NCI-H82 treated with DMSO at 0.1 percent for 48 hours (cell line): ENCODE data around the gene LRRC36.

Experiments
- DNase-seq: peaks from one replicate; lab custom pipeline; 2025; ENCODE audit not compliant: unreplicated experiment; lab: John Stamatoyannopoulos, UW

Gene LRRC36

DNA sequence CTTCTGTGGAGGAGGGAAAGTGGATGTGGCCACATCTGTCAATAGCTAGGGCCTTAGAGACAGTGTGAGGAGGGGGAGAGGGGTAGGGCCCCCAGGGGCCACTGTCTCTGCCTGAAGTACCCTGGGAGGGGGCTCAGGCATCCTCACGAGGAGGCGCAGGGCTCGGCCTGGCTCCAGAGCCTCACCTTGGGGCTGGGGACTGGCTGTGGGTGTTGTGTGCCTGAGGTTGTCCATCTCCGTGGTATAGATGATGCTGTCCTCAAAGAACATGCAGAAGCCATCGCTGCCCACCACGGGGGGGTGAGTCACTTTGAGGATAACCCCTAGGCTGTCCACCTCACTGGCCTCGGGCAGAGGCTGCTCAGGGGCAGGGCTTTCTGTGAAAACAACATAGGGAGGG lies 35.2 kb upstream of the LRRC36 start:
- DNase-seq: no peak

DNA sequence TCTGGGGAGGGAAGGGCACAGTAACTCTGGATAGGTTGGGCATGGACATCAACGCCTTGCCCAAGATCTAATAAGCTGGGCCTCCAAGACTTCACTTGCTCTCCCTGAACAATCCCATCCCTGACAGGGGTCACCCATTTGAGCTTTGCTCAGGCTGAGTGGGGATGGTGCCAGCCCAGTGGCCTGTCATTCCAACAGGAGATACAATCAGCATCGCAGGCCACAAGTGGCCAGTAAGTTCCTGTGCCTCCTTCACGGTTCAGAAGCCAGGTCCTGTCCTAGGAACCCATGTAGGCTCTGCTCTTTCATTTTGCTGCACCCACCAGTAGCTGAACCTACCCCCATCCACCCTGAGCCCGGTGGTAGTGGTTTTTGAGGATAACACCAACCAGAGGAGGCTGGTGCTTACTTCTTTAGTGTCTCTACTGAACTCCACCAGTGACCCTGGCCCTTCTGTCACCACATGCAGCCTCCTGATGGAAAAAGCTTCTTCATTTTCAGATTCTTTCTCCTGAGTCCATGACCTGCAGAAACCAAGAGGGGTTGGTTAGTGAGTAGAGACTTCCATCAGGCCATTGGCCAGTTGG lies 32.4 kb upstream of the LRRC36 start:
- DNase-seq: no peak

DNA sequence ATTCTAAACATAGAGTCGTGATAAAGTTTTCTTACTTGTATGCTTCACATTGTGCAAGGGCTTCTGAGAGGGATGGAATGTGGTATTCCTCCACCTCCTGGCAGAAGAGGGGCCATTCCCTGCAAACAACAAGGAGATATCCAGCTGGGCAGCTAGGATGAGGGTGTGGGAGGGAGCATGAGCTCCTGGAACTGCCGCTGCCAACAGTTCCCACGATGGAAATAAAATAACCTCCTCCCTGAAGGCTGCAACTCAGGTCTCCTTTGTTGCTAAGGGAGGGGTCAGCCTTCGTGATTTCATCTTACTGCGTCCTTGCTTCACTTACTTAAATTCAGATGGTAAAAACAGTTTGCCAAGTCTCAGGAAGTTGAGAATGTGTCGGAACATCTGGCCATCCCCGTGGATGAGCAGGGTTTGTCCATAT lies 31.7 kb upstream of the LRRC36 start:
- DNase-seq: no peak

DNA sequence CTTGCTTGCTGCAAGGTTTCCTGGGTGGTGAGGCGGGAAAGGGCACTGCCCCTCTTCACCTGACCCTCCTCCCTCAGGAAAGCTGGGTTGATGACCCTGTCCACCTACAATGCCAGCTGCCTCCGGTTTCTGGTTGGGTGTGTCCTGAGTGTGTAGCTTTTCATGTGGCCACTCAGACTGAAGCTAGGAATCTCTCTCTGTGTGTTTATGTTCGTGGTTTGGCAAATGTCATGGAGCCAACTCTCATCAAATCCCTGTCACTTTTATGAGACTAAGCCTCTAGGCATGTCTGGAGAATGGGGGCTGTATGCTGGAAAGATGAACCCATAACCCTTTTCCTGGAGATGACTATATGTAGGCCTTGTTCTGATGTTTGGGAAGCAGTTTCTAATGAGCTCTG lies 30.2 kb upstream of the LRRC36 start:
- DNase-seq: no peak

DNA sequence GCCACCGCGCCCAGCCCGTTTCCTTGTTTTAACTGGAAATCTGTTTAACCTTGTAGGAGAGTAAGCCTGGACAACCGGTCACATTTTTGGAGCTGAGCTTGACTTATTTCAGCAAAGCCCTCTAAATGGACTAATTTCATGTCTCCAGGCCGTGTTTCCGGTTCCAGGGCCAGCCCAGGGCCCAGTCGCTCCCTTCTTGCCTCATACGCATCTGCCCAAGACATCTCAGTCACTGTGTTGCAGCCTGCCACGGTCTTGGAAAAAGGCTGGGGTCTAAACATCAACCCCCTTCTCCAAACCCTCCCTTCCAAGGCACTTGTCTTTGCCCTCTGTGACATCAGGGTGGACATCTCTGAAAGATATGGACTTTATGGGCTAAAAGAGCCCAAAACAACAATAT lies 28.3 kb upstream of the LRRC36 start:
- DNase-seq: no peak

DNA sequence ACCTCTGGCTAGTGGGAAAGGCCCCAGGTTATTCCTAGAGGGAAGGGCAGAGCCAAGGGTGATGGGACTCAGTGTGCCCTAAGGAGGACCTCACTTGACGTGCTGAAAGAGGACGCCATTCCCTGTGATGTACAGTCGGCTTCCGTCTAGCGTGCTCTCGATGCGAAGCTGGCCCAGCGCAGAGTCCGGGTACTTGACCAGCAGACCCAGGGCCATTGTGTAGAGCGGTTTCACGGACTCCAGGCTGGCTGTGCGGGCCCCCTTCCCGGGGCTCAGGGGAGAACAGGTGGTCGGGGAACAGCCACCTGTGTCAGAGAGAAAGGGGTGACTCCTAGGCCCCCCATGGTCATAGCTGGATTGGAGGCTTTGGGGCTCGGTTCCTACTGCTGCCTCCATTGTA lies 27.3 kb upstream of the LRRC36 start:
- no peak for DNase-seq

DNA sequence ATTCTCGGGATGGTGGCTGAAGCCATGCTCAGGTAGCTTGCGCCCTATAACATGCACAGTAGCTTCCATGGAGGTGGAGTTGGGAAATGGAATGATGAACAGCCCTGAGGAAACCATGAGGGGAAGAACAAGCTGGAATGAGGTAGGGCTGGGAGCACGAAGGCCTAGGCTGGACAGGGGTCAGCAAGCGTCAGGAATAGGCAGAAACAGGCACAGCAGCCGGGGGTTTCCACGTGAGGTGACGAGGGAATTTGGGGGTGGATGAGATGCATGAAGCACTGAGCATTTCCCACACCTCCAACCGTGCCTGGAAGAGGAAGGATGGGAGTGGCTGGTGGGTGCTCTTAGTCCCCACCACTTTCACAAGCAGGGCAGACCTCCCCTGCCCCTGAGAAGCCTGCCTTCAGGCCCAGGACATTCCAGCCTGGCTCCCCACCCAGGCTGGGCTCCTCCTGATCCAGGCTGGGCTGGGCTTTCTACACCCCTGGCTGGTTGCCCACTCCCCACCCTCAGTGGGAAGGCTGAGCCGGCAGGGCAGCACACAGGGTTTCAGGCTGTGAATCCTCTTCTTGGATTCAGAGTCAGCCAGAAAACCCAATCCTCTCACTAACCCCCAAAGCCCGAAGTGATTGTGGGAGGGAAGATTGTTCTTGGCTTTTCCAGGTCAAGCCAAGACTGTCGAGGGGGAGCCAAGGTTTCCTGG lies 25.4 kb upstream of the LRRC36 start:
- DNase-seq: no peak

DNA sequence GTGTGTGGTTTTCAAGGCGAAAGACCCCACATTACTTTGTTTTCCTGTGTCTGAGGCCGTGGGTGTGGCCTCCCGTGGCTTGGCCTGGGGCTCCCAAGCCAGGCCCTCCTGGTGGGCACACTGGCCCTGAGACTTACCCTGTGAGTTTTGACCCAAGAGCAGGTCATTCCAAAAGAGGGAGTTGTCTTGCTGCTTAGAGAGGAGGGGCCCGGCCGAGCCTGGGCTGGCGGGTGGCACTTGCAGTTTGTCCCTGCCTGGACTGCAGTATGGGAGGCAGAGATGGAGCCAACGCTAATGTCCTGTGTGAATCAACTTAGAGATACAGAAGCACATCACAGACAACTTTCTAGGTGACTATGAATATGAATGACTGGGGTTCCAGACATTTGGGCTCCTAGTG lies 24.5 kb upstream of the LRRC36 start:
- DNase-seq: no peak

DNA sequence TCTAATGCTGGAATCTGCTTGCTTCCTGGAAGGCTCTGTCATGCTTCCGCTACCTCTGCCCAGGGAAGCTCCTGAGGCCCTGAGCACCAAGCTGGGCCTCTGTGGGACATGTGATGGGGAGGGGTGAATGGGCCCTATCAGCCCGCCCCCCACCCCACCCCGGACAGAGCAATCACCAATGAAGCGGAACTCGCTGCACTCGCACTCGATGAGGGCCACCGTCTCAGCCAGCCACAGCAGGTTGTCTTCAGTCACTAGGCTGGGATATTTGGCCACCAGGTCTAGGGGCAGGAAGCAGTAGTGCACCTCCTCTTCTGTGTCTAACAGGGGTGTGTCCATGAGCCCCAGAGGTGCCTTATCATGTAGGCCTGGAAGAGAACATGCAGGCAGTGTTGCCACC lies 23.6 kb upstream of the LRRC36 start:
- no peak for DNase-seq

DNA sequence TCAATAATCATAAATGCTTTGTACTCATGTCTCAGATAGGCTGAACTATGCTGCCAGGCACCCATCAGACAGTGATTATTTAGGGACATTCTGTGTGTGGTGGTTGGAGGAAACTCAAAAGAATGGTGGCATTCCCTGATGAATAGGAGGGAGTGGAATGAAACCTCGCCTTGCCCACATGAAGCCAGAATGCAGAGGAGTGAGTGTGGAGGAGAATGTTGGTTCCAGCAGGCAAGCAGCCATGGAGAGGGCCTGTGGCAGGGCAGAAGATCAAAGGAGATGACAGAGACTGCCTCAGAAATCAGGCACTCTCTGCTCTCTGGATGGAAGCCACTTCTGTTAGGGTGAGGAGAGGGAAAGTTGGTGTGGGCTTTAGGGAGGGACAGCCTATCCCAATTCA lies 22.6 kb upstream of the LRRC36 start:
- no peak for DNase-seq

DNA sequence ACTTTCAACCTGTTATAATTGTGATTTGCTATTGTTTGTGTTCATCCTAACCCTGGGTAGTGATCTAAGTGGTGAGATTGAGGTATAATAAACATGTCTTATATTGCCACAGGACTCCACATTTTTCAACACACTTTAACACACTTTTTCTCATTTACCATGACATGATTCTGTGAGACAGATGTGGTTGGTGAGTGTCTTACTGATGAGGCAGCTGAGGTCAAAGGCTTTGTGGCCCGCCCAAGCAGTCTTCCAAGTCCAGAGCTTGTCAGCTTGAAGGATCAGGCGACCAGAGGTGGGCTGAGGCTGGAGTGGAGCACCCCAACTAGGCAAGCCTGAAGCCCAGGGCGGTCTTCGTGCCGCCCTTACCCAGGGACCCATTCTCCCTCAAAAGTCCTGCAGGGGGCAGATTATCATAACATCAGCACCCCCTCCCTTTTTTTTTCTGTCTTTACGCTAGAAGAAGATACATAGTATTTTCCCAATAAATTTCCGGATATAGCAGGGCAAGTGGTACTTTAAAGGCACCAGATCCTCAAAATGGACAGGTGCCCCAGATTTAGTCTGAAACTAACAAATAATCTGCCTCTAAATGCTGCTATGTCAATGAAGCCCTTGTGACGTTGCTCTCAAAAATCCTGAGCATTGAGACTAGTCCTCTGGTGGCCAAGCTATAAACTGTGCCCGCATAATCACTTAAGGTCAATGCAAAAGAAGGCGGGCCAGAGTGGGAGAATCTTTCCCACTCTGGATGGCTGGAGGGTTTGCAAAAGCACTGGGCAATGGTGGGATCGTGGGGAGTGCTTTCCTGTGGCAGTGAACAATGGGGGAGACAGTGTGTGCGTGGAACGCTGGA lies 21.2 kb upstream of the LRRC36 start:
- no peak for DNase-seq

DNA sequence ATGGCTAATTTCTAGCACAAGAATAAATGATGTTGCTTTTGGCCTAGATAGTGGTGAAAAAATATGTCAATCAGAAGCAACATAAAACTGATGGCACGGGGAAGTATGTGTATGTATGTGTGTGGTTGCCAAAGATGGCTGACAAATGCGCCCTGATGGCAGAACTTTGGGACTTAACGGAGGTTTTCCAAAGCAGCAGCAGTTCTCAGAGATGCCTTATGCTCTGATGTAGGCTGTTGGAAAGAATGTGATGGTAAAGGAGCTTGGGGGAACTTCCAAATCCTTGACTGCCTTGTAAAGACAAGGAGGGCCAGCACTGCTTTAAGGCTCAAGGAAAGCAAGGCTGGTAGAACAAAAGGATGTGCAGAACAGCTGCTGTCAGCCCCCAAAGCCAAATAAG lies 16.1 kb upstream of the LRRC36 start:
- no peak for DNase-seq

DNA sequence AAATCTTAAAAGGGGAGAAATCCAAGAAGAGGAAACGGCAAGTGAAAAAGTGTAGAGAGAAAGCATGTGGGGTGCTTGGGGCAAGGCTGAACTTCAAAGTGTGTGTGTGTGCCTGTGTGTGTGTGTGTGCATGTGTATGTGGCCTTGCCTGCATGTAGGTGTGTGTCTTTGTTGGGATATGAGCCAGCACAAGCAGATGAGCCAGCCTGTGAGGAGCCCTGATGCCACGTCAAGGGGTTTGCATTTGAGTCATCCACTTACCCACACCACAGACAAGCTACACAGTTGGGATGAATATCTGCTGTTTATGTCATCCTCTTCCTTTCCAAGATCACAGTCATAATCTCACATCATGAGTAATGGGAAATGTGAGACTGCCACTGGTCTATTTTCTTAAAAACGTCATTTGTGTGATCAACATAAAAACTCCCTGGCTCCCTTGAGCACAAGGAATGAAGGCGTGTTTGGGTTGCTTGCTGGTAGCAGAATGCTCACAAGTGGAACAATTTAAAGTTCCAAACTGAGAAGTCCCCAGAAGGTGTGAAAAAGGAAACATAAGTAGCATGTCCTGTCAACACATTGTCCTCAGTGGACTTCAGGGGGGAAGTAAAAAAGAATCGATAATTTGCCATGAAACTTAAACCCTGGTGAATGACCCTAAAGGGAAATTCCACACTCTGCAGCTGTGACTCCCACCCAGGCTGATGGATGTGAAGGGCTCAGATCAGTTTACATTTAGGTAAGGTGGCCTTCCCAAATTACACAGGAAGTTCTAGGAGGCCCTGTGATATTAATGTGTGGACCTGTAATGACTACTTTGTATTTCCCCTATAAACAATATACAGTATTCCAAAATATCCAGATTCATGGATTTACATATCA lies 14.8 kb upstream of the LRRC36 start:
- no peak for DNase-seq

DNA sequence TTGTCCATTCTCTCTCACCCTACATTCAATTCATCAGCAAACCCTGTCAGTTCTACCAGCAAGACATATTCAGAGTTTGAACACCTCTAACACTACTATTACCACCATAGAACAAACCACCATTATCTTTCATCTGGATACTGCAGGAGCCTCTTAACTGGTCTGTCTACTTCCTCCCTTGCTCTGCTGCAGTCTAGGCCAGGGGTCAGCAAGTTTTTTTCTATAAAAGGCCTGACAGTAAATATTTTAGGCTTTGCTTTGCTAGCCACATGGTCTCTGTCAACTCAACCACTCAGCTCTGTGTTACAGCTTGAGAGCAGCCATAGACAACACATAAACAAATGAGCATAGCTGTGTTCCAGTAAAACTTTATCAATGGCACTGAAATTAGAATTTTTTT lies 13.9 kb upstream of the LRRC36 start:
- no peak for DNase-seq

DNA sequence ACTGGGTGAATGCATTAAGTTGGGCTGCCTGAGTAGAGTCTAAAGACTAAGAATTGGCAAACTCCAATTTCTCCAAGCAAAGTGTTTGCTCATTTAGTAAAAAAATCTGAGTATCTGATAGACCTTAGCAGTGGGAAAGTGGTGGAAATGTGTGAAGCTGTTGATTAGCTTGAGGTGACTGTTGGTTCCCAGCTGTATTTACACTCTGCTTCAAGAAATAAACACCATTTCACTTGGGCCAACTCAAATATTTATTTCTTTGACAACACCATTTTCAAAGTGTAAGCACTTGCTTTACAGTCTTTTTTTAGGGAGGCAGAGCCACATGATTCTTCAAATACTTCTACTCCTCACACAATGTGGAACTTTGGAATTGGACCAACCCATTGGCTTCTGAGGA lies 8.8 kb upstream of the LRRC36 start:
- no peak for DNase-seq

DNA sequence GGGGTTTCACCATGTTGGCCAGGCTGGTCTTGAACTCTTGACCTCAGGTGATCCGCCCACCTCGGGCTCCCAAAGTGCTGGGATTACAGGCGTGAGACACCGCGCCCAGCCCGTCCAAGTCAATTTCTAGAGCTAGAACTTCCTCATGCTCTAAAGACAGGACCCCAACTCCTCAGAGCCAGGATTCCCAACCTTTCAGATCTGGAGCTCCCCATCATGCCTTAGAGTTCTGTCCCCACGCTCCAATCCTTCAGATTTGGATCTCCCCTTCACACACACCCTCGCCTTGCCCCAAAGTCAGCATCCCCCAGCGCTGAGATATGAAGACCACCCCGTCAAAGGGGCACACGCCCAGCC lies 522 bp upstream of the LRRC36 start:
- no peak for DNase-seq

DNA sequence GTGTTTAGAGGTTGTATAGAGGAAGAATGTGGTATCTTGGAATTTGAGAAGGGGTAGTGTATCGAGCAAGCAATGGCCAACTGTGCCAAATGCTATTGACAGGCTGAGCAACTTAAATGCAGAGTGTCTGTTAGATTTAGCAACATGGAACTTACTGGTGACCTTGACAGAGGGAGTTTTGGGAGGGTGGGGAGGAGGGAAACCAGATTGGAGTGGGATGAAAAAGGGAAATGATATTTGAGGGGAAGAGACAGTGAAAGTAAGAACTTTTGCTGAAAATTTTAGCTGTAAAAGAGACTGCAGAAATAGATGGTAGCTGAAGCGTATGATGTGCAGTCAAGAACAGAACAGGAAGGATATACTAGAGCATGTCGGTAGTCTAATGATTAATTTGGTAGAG lies 1.1 kb downstream of the LRRC36 start:
- DNase-seq: no peak

DNA sequence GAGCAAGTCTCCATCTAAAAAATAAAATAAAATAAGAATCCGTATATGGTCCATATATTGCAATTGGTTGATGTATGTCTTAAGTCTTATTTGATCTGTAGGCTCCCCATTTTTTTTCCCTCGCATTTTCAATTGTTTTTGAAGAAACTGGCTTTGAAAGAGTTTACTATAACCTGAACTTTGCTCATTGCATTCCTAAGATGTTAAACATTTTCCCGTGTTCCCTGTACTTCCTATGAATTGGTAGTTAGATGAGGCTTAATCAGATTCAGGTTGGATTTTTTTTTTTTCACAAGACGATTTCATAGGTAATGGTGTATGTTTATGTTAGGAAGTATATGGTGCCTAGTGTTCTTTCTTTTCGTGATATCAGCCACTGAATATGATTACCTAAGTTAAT lies 3.3 kb downstream of the LRRC36 start:
- no peak for DNase-seq

DNA sequence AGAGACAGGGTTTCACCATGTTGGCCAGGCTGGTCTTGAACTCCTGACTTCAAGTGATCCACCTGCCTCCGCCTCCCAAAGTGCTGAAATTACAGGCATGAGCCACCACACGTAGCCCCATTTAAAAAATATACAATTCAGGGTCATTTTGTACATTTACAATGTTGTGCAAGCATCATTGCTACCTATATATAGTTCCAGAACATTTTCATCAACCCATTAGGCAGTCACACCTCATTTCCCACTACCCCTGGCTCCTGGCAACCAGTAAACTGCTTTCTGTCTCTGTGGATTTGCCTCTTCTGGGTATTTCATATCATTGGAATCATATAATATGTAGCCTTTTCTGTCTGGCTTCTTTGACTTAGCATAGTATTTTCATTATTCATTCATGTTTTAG lies 6.7 kb downstream of the LRRC36 start:
- DNase-seq: no peak

DNA sequence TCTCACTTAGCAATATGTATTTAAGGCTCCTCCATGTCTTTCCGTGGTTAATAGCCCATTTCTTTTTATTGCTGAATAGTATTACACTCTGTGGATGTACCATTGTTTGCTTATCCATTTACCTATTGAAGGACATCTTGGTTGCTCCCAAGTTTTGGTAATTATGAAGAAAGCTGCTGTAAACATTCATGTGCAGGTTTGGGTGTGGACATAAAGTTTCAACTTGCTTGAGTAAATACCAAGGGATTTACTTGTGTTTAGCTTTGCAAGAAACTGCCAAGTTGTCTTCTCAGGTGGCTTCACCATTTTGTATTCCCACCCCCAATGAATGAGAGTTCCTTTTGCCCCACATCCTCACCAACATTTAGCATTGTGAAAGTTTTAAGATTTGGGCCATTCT lies 9.5 kb downstream of the LRRC36 start:
- no peak for DNase-seq

DNA sequence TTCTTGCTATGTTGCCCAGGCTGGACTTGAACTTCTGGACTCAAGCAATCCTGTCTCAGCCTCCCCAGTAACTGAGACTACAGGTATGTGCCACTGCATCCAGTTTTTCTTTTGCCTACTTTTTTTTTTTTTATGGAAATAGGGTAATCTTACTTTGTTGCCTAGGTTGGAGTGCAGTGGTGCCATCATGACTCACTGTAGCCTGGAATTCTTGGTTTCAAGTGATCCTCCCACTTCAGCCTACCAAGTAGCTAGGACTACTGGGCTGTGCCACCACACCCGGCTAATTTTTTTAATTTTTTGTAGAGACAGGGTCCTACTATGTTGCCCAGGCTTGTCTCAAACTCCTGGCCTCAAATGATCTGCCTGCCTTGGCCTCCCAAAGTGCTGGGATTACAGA lies 10.0 kb downstream of the LRRC36 start:
- no peak for DNase-seq
